H9 (cell line): ENCODE results near the gene GAL3ST1. TPM values are rescaled to one million over a fixed set of nuclear protein-coding genes. Genes with fewer than 3 reads are reported as not detected.

ENCODE experiments used
- DNase-seq: peaks from one replicate; pipeline ENCODE4 v3.0.0-alpha.2; 2017
- H2AFZ ChIP-seq: one replicate; pipeline ENCODE4 v1.6.1; 2013; ENCODE audit warnings: mild to moderate bottlenecking, low read length, control low read depth, moderate library complexity
- H2AK5ac ChIP-seq: 2 replicates; pipeline ENCODE4 v1.6.1; 2013; ENCODE audit warnings: low read length, control low read depth, mixed read lengths; ENCODE audit not compliant: insufficient read length
- H2BK120ac ChIP-seq: one replicate; pipeline ENCODE4 v1.6.1; 2013; ENCODE audit warnings: low read depth, mild to moderate bottlenecking, low read length, control low read depth, inconsistent platforms; ENCODE audit not compliant: poor library complexity, severe bottlenecking
- H2BK12ac ChIP-seq: 2 replicates; pipeline ENCODE4 v1.6.1; 2013; ENCODE audit warnings: low read length, control low read depth, mixed read lengths, low read depth; ENCODE audit not compliant: insufficient read length
- H2BK15ac ChIP-seq: 2 replicates; pipeline ENCODE4 v1.6.1; 2013; ENCODE audit warnings: low read depth, low read length, control low read depth
- H2BK20ac ChIP-seq: one replicate; pipeline ENCODE4 v1.6.1; 2013; ENCODE audit warnings: low read depth, mild to moderate bottlenecking, low read length, control low read depth, inconsistent platforms; ENCODE audit not compliant: poor library complexity, severe bottlenecking
- H2BK5ac ChIP-seq: 2 replicates; pipeline ENCODE4 v1.6.1; 2013; ENCODE audit warnings: low read length, control low read depth, mixed read lengths; ENCODE audit not compliant: insufficient read length
- H3K14ac ChIP-seq: 2 replicates; pipeline ENCODE4 v1.6.1; 2013; ENCODE audit warnings: low read length, control low read depth; ENCODE audit not compliant: insufficient read depth
- H3K18ac ChIP-seq: 2 replicates; pipeline ENCODE4 v1.6.1; 2013; ENCODE audit warnings: low read depth, mild to moderate bottlenecking, mixed read lengths, low read length, control low read depth; ENCODE audit not compliant: insufficient read length
- H3K23ac ChIP-seq: 2 replicates; pipeline ENCODE4 v1.6.1; 2013; ENCODE audit warnings: low read length, control low read depth, mixed read lengths, low read depth; ENCODE audit not compliant: insufficient read length
- H3K23me2 ChIP-seq: 2 replicates; pipeline ENCODE4 v1.6.1; 2013; ENCODE audit warnings: low read depth, mild to moderate bottlenecking, mixed read lengths, low read length, control low read depth; ENCODE audit not compliant: insufficient read length, poor library complexity, severe bottlenecking
- H3K27ac ChIP-seq: 2 replicates; pipeline ENCODE4 v1.5.1; 2013; ENCODE audit warnings: low read length, control low read depth, mixed read lengths, low read depth; ENCODE audit not compliant: insufficient read length
- H3K27me3 ChIP-seq: 2 replicates; pipeline ENCODE4 v1.6.1; 2013; ENCODE audit warnings: low read length, control low read depth, inconsistent platforms; ENCODE audit not compliant: insufficient read depth
- H3K4ac ChIP-seq: 2 replicates; pipeline ENCODE4 v1.6.1; 2013; ENCODE audit warnings: low read depth, mild to moderate bottlenecking, control low read depth, inconsistent platforms, low read length, moderate library complexity
- H3K4me1 ChIP-seq: 2 replicates; pipeline ENCODE4 v1.6.1; 2013; ENCODE audit warnings: low read length, control low read depth, inconsistent platforms; ENCODE audit not compliant: insufficient read depth
- H3K4me2 ChIP-seq: 2 replicates; pipeline ENCODE4 v1.6.1; 2013; ENCODE audit warnings: low read length, control low read depth, mixed read lengths; ENCODE audit not compliant: insufficient read length, insufficient read depth
- H3K56ac ChIP-seq: 2 replicates; pipeline ENCODE4 v1.6.1; 2013; ENCODE audit warnings: low read depth, mild to moderate bottlenecking, mixed read lengths, low read length, control low read depth; ENCODE audit not compliant: insufficient read length
- H3K79me1 ChIP-seq: 2 replicates; pipeline ENCODE4 v1.6.1; 2013; ENCODE audit warnings: low read depth, mild to moderate bottlenecking, moderate library complexity, low read length, control low read depth, inconsistent platforms; ENCODE audit not compliant: insufficient read depth, poor library complexity, severe bottlenecking
- H3K79me2 ChIP-seq: 2 replicates; pipeline ENCODE4 v1.6.1; 2013; ENCODE audit warnings: low read length, control low read depth, inconsistent platforms; ENCODE audit not compliant: insufficient read depth
- H3K9ac ChIP-seq: 2 replicates; pipeline ENCODE4 v1.6.1; 2013; ENCODE audit warnings: low read length, control low read depth, mixed read lengths; ENCODE audit not compliant: insufficient read length; ENCODE audit errors: extremely low read depth
- H3K9me3 ChIP-seq: one replicate; pipeline ENCODE4 v1.6.1; 2013; ENCODE audit warnings: low read depth, low read length, inconsistent platforms; ENCODE audit not compliant: control insufficient read depth
- H3T11ph ChIP-seq: one replicate; pipeline ENCODE4 v1.6.1; 2013; ENCODE audit warnings: mild to moderate bottlenecking, low read length, control low read depth, inconsistent platforms
- H4K20me1 ChIP-seq: one replicate; pipeline ENCODE4 v1.6.1; 2013; ENCODE audit not compliant: control insufficient read depth, insufficient read length, insufficient read depth
- H4K5ac ChIP-seq: 2 replicates; pipeline ENCODE4 v1.6.1; 2013; ENCODE audit warnings: low read depth, mild to moderate bottlenecking, mixed read lengths, low read length, control low read depth; ENCODE audit not compliant: insufficient read length
- H4K8ac ChIP-seq: replicated peaks from 2 replicates; pipeline ENCODE4 v1.6.1; 2013; ENCODE audit warnings: low read length, control low read depth, mixed read lengths, low read depth; ENCODE audit not compliant: insufficient read length
- H4K91ac ChIP-seq: 2 replicates; pipeline ENCODE4 v1.6.1; 2013; ENCODE audit warnings: low read depth, mild to moderate bottlenecking, moderate library complexity, mixed read lengths, low read length, control low read depth; ENCODE audit not compliant: insufficient read length
- H3K27ac Mint-ChIP-seq, 3 experiments: 2 replicates in 2 of 3; 3 replicates in 1 of 3; pipeline ENCODE4 v1.8.0; 2020 to 2021; ENCODE audit warnings: mixed read lengths in 3 of 3, mild to moderate bottlenecking in 1 of 3, moderate library complexity in 1 of 3
- H3K27me3 Mint-ChIP-seq: 2 replicates; pipeline ENCODE4 v1.8.0; 2021; ENCODE audit warnings: low read depth, mild to moderate bottlenecking, moderate library complexity, mixed read lengths
- H3K36me3 Mint-ChIP-seq, 3 experiments: 2 replicates in 2 of 3; 3 replicates in 1 of 3; pipeline ENCODE4 v1.8.0; 2020 to 2021; ENCODE audit warnings: low read depth in 3 of 3, mixed read lengths in 3 of 3; ENCODE audit not compliant: insufficient read depth in 1 of 3
- H3K4me1 Mint-ChIP-seq, 2 experiments: 2 replicates each; pipeline ENCODE4 v1.8.0; 2020; ENCODE audit warnings: mixed read lengths in 2 of 2
- H3K4me3 Mint-ChIP-seq, 2 experiments: 2 replicates in 1 of 2; 3 replicates in 1 of 2; pipeline ENCODE4 v1.8.0; 2020 to 2021; ENCODE audit warnings: mild to moderate bottlenecking in 2 of 2, mixed read lengths in 2 of 2, moderate library complexity in 1 of 2
- H3K9me3 Mint-ChIP-seq, 2 experiments: 2 replicates in 1 of 2; 3 replicates in 1 of 2; pipeline ENCODE4 v1.8.0; 2020; ENCODE audit warnings: mild to moderate bottlenecking in 2 of 2, mixed read lengths in 2 of 2, moderate library complexity in 1 of 2
- WGBS: extraction: QIAGEN DNeasy Blood & Tissue Kit; methylation state at CpG from one replicate; pipeline ENCODE4 v1.1.7; 2013; ENCODE audit warnings: missing lambda C conversion rate, low lambda C conversion rate, mixed read lengths; ENCODE audit not compliant: insufficient read length; ENCODE audit errors: extremely low coverage; 5-methylcytosine and 5-hydroxymethylcytosine counted together
- total RNA-seq: library from RNA; stranded (reverse); gene quantifications from 2 replicates; pipeline ENCODE4 v1.2.1, GENCODE V29; 2021
- TF ChIP-seq, protein P1 (sequence below): fragments of 200-600 bp; sonication (generic); conservative IDR thresholded peaks from 3 replicates; pipeline ENCODE4 v1.8.0; 2021; ENCODE audit warnings: antibody characterized with exemption, mild to moderate bottlenecking

Gene GAL3ST1
- total RNA-seq, 1 experiment from 2014 or later = 5.1 TPM

DNA sequence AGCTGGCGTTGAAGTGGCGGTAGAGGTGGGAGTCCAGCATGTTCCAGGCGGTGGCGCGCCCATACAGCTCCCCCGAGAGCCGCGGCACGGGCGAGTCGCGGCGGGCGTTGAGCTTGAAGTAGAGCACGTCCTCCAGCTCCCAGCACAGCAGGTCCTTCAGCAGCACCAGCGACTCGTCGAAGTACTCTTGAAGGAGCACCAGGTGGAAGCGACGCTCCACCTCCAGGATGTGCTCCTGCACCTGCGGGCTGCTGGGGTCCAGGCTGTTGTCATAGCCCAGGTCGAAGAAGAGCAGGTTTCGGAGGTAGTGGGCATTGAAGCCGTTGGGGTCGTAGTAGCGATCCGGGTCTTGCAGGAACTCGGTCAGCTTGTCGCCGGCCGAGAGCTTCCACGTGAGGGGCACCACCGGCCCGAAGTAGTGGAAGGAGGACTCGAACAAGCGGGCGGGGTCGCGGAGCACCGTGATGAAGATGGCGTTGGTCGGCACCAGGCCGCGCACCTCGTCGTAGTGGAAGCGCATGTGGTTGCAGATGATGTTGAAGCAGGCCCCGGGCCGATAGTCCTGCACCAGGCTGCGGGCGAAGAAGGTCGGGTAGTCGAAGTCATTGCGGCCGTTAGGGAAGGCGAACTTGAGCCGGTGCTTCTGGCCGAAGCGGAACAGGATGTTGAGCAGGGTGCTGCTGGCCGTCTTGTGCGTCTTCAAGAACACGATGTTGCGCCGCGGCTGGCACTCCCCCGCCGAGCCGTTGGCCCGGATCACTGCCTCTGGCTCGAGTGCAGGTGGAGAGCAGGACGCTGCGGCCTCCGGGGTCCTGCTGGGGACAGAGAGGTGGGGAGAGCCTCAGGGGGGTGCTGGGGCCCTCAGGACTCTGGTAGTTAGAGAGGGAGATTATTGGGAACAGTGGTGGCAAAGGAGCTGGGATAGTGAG, 18.9 kb downstream of the GAL3ST1 start:
- Histone ChIP-seq H2AK5ac (no peak overlapping the region), H3K4ac (no peak overlapping the region), H3K9me3 (no peaks in the 10 kb centered on the region), H2BK120ac (no peak overlapping the region), H3K27ac (no peak overlapping the region), H2BK12ac (no peak overlapping the region), H2AFZ (no peak overlapping the region), H3K23ac (no peak overlapping the region), H3K23me2 (no peaks in the 10 kb centered on the region), H3K79me2 (no peaks in the 10 kb centered on the region), H4K5ac (no peak overlapping the region), H4K91ac (no peak overlapping the region), H4K20me1 (no peaks in the 10 kb centered on the region), H2BK15ac (no peak overlapping the region), H4K8ac (no peak overlapping the region), H2BK20ac (no peak overlapping the region), H3T11ph (no peak overlapping the region), H3K14ac (no peak overlapping the region; the same call in 1 of the 2 replicates), H2BK5ac (no peak overlapping the region), H3K4me2 (no peak overlapping the region), H3K4me1 (no peaks in the 10 kb centered on the region), H3K9ac (no peak overlapping the region), H3K79me1 (no peaks in the 10 kb centered on the region), H3K18ac (no peak overlapping the region), H3K56ac (no peak overlapping the region), H3K27me3 (no peaks in the 10 kb centered on the region)
- Mint-ChIP-seq H3K9me3 (no peaks in the 10 kb centered on the region), H3K27me3 (no peaks in the 10 kb centered on the region), H3K4me3 (no peak overlapping the region), H3K27ac (peak overlapping the region in 1 of 3 experiments; percentile 70; a peak in 1 of 7 replicates), H3K4me1 (peaks cover 12 to 21% of the 10 kb centered on the region in 2 experiments), H3K36me3 (peaks cover 0 to 6% (median 0%) of the 10 kb centered on the region in 3 experiments; a peak in 3 of 7 replicates)
- TF ChIP-seq, protein P1, sequence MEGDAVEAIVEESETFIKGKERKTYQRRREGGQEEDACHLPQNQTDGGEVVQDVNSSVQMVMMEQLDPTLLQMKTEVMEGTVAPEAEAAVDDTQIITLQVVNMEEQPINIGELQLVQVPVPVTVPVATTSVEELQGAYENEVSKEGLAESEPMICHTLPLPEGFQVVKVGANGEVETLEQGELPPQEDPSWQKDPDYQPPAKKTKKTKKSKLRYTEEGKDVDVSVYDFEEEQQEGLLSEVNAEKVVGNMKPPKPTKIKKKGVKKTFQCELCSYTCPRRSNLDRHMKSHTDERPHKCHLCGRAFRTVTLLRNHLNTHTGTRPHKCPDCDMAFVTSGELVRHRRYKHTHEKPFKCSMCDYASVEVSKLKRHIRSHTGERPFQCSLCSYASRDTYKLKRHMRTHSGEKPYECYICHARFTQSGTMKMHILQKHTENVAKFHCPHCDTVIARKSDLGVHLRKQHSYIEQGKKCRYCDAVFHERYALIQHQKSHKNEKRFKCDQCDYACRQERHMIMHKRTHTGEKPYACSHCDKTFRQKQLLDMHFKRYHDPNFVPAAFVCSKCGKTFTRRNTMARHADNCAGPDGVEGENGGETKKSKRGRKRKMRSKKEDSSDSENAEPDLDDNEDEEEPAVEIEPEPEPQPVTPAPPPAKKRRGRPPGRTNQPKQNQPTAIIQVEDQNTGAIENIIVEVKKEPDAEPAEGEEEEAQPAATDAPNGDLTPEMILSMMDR = peak; percentile 61
- no CpG with 5 or more reads among the region's 73 CpGs for WGBS
- peak; percentile 72 for DNase-seq
